K562 (cell line): ENCODE data around the gene NEU3. TPM values are rescaled to one million over a fixed set of nuclear protein-coding genes. Genes with fewer than 3 reads are reported as not detected.

Source experiments
- ARID1B ChIP-seq: fragments of 450-650 bp; IDR thresholded peaks from 2 replicates; pipeline ENCODE4 v1.6.1; 2016; ENCODE audit warnings: antibody characterized with exemption, mild to moderate bottlenecking, inconsistent platforms
- BMI1 ChIP-seq: fragments of 150-350 bp; IDR thresholded peaks from 2 replicates; pipeline ENCODE4 v1.6.1; 2014; ENCODE audit warnings: low read length
- BRF1 ChIP-seq: IDR thresholded peaks from 3 replicates; pipeline ENCODE4 v1.6.1; 2011; ENCODE audit warnings: borderline replicate concordance, mild to moderate bottlenecking; ENCODE audit not compliant: insufficient read length; ENCODE audit errors: extremely low read depth
- CCNT2 ChIP-seq: IDR thresholded peaks from 2 replicates; pipeline ENCODE4 v1.6.1; 2011; ENCODE audit warnings: borderline replicate concordance, low read depth, mild to moderate bottlenecking, moderate library complexity, mixed read lengths, low read length; ENCODE audit not compliant: insufficient read length; ENCODE audit errors: extremely low read depth
- EP300 ChIP-seq: IDR thresholded peaks from 2 replicates; pipeline ENCODE4 v1.6.1; 2012; ENCODE audit warnings: low read length, improper control_type of control experiment
- ETV1 ChIP-seq: fragments of 450-650 bp; conservative IDR thresholded peaks from 2 replicates; pipeline ENCODE4 v1.6.1; 2016; ENCODE audit warnings: missing genetic modification characterization, control low read depth, low read depth, missing compliant biosample characterization
- KDM2B ChIP-seq: fragments of 250-450 bp; sonication (Bioruptor Pico); IDR thresholded peaks from 2 replicates; pipeline ENCODE4 v1.8.0; 2021; ENCODE audit warnings: mild to moderate bottlenecking, moderate library complexity
- MBD2 ChIP-seq: sonication (generic); IDR thresholded peaks from 2 replicates; pipeline ENCODE4 v1.6.1; 2016; ENCODE audit warnings: low read depth, borderline replicate concordance
- MEIS2 ChIP-seq: fragments of 450-650 bp; IDR thresholded peaks from 2 replicates; pipeline ENCODE4 v1.6.1; 2014; ENCODE audit warnings: mild to moderate bottlenecking; ENCODE audit not compliant: partially characterized antibody
- NFIC ChIP-seq: fragments of 450-650 bp; IDR thresholded peaks from 2 replicates; pipeline ENCODE4 v1.6.1; 2017; ENCODE audit warnings: mild to moderate bottlenecking, inconsistent platforms
- NRF1 ChIP-seq, 2 experiments: fragments of 450-650 bp; IDR thresholded peaks in 1 of 2; conservative IDR thresholded peaks in 1 of 2; 2 replicates each; pipeline ENCODE4 v1.6.1; 2014; ENCODE audit warnings: mild to moderate bottlenecking in 2 of 2
- POLR2AphosphoS5 ChIP-seq: IDR thresholded peaks from 2 replicates; pipeline ENCODE4 v1.6.1; 2011; ENCODE audit warnings: mild to moderate bottlenecking, low read depth, low read length, moderate library complexity; ENCODE audit not compliant: control insufficient read depth, insufficient read depth
- POLR2B ChIP-seq: fragments of 450-650 bp; IDR thresholded peaks from 2 replicates; pipeline ENCODE4 v1.6.1; 2018; ENCODE audit warnings: low read depth; ENCODE audit not compliant: partially characterized antibody
- RCOR1 ChIP-seq, 2 experiments: IDR thresholded peaks; 2 replicates each; pipeline ENCODE4 v1.6.1; 2012; ENCODE audit warnings: low read depth in 2 of 2, low read length in 2 of 2, borderline replicate concordance in 1 of 2, improper control_type of control experiment in 1 of 2
- SAFB2 ChIP-seq: fragments of 200-400 bp; formaldehyde crosslinking; IDR thresholded peaks from 2 replicates; pipeline ENCODE4 v1.6.1; 2018; ENCODE audit warnings: borderline replicate concordance, low read length, low read depth, moderate library complexity; ENCODE audit not compliant: severe bottlenecking
- SMARCA4 ChIP-seq: fragments of 450-650 bp; IDR thresholded peaks from 2 replicates; pipeline ENCODE4 v1.6.1; 2016
- SMARCE1 ChIP-seq: fragments of 450-650 bp; IDR thresholded peaks from 2 replicates; pipeline ENCODE4 v1.7.1; 2016; ENCODE audit warnings: mild to moderate bottlenecking
- SRF ChIP-seq, 2 experiments: fragments of 250-450, 450-650 bp in 1 of 2; sonication (Bioruptor Pico) in 1 of 2; sonication (generic) in 1 of 2; formaldehyde crosslinking; IDR thresholded peaks; 2 replicates each; pipeline versions ENCODE4 v1.5.0 to v1.5.1; 2020 to 2022; ENCODE audit warnings: mild to moderate bottlenecking in 1 of 2, missing genetic modification reagents in 1 of 2
- STAT5A ChIP-seq: IDR thresholded peaks from 2 replicates; pipeline ENCODE4 v1.6.1; 2012; ENCODE audit warnings: low read length, inconsistent platforms, borderline replicate concordance
- TRIM24 ChIP-seq, 2 experiments: fragments of 450-650 bp; IDR thresholded peaks; 2 replicates each; pipeline ENCODE4 v1.6.1; 2016
- ZNF707 ChIP-seq: fragments of 250-450 bp; sonication (Bioruptor Pico); conservative IDR thresholded peaks from 2 replicates; pipeline ENCODE4 v1.8.0; 2022; ENCODE audit warnings: inconsistent platforms, mild to moderate bottlenecking, moderate library complexity
- polyA plus RNA-seq, 8 experiments: library from polyadenylated mRNA; depleted of rRNA in 4 of 8; stranded (reverse) in 5 of 8; unstranded in 3 of 8; fragments of >200 nt; fragmentation: Nextera tagmentation in 2 of 8; fragmentation: Illumina TruSeq in 1 of 8; extraction: Ambion mirVana in 2 of 8; extraction: Trizol in 1 of 8; gene quantifications; 2 replicates each; pipeline versions ENCODE4 v1.2.1 to v1.2.3, GENCODE V29; 2011 to 2014; ENCODE audit warnings: inconsistent platforms in 1 of 8, missing spikeins in 1 of 8
- total RNA-seq, 7 experiments: library from RNA; depleted of rRNA in 6 of 7; stranded (reverse); fragments of >200 nt in 6 of 7; fragmentation: Illumina TruSeq in 2 of 7; extraction: Trizol in 2 of 7; gene quantifications; 2 replicates each; pipeline versions ENCODE4 v1.2.1 to v1.2.3, GENCODE V29; 2011 to 2021; ENCODE audit warnings: low replicate concordance in 1 of 7
- TF ChIP-seq, protein P1 (sequence below), 2 experiments: fragments of 450-650 bp; IDR thresholded peaks; 2 replicates each; pipeline ENCODE4 v1.6.1; 2018; ENCODE audit warnings: mild to moderate bottlenecking in 2 of 2, low read depth in 1 of 2; ENCODE audit not compliant: partially characterized antibody in 2 of 2
- TF ChIP-seq, protein P2 (sequence below): fragments of 250-450 bp; sonication (Bioruptor Pico); IDR thresholded peaks from 2 replicates; pipeline ENCODE4 v1.8.0; 2022; ENCODE audit warnings: inconsistent platforms, mild to moderate bottlenecking, moderate library complexity, borderline replicate concordance
- TF ChIP-seq, protein P3 (sequence below): sonication (generic); formaldehyde crosslinking; IDR thresholded peaks from 2 replicates; pipeline ENCODE4 v1.8.0; 2022; ENCODE audit warnings: mild to moderate bottlenecking, low read depth, missing genetic modification reagents

The NEU3 gene
- total and polyA plus RNA-seq, 9 of the 15 experiments (the other 6 are each of a cell fraction or from before 2014, with no cell fraction given): 6.2 to 41.3 (median 31.1) TPM

DNA sequence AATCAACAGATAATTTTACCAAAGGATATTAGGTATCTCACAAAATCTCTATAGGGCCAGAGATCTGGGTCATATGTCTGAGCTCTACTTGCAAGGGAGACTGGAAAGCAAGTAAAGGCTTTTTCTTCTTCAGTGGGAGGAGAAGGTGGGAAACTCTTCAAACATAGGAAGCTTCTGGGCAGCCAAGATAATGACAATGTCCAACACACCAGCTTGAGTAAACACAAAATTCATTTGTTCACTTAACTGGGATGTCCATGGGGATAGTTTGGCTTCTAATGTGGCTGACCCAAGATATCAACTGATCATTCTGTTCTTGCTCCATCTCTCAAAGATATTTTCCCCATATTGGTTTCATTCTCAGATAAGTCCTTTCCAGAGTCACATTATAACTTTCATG lies 70.6 kb downstream of the NEU3 start (continued):
- TF ChIP-seq SRF (CRISPR knock-in tag; IDR thresholded peaks at IDR 0.05): no peak
- TF ChIP-seq MEIS2: no peak
- TF ChIP-seq, protein P1, sequence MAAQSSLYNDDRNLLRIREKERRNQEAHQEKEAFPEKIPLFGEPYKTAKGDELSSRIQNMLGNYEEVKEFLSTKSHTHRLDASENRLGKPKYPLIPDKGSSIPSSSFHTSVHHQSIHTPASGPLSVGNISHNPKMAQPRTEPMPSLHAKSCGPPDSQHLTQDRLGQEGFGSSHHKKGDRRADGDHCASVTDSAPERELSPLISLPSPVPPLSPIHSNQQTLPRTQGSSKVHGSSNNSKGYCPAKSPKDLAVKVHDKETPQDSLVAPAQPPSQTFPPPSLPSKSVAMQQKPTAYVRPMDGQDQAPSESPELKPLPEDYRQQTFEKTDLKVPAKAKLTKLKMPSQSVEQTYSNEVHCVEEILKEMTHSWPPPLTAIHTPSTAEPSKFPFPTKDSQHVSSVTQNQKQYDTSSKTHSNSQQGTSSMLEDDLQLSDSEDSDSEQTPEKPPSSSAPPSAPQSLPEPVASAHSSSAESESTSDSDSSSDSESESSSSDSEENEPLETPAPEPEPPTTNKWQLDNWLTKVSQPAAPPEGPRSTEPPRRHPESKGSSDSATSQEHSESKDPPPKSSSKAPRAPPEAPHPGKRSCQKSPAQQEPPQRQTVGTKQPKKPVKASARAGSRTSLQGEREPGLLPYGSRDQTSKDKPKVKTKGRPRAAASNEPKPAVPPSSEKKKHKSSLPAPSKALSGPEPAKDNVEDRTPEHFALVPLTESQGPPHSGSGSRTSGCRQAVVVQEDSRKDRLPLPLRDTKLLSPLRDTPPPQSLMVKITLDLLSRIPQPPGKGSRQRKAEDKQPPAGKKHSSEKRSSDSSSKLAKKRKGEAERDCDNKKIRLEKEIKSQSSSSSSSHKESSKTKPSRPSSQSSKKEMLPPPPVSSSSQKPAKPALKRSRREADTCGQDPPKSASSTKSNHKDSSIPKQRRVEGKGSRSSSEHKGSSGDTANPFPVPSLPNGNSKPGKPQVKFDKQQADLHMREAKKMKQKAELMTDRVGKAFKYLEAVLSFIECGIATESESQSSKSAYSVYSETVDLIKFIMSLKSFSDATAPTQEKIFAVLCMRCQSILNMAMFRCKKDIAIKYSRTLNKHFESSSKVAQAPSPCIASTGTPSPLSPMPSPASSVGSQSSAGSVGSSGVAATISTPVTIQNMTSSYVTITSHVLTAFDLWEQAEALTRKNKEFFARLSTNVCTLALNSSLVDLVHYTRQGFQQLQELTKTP (IDR thresholded peaks at IDR 0.05; ENCODE audit: low read depth in 1 of 2, partially characterized antibody in 2 of 2): no peak
- TF ChIP-seq ARID1B: peak; percentile 89
- TF ChIP-seq ETV1 (tag): no peak
- TF ChIP-seq MBD2: no peak
- no peak for TF ChIP-seq NRF1 (conservative IDR thresholded peaks at IDR 0.05 in 1 of 2, IDR thresholded peaks at IDR 0.05 in 1 of 2)
- TF ChIP-seq TRIM24 (IDR thresholded peaks at IDR 0.05): peak in 1 of 2 experiments; percentile 58; a peak in 1 of 4 replicates
- TF ChIP-seq BMI1: no peak
- TF ChIP-seq, protein P2, sequence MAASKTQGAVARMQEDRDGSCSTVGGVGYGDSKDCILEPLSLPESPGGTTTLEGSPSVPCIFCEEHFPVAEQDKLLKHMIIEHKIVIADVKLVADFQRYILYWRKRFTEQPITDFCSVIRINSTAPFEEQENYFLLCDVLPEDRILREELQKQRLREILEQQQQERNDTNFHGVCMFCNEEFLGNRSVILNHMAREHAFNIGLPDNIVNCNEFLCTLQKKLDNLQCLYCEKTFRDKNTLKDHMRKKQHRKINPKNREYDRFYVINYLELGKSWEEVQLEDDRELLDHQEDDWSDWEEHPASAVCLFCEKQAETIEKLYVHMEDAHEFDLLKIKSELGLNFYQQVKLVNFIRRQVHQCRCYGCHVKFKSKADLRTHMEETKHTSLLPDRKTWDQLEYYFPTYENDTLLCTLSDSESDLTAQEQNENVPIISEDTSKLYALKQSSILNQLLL (CRISPR knock-in tag): no peak
- TF ChIP-seq EP300: peak; percentile 63; the same call in 1 of the 2 replicates
- 0 out of 4 replicates have a peak, but pooled peaks of 1 of the 2 experiments have one; percentile 25 for TF ChIP-seq RCOR1 (IDR thresholded peaks at IDR 0.05; ENCODE audit: borderline replicate concordance in 1 of 2, low read depth in 2 of 2, low read length in 2 of 2)
- no peak for TF ChIP-seq ZNF707
- TF ChIP-seq SMARCE1: peak; percentile 61; the same call in 1 of the 2 replicates
- TF ChIP-seq, protein P3, sequence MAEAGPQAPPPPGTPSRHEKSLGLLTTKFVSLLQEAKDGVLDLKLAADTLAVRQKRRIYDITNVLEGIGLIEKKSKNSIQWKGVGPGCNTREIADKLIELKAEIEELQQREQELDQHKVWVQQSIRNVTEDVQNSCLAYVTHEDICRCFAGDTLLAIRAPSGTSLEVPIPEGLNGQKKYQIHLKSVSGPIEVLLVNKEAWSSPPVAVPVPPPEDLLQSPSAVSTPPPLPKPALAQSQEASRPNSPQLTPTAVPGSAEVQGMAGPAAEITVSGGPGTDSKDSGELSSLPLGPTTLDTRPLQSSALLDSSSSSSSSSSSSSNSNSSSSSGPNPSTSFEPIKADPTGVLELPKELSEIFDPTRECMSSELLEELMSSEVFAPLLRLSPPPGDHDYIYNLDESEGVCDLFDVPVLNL (CRISPR knock-in tag): no peak
- TF ChIP-seq CCNT2: no peak
- no peak for TF ChIP-seq KDM2B
- TF ChIP-seq POLR2B: no peak
- peak; percentile 35; the same call in 1 of the 2 replicates for TF ChIP-seq STAT5A
- TF ChIP-seq POLR2AphosphoS5: peak; percentile 47; the same call in 1 of the 2 replicates
- TF ChIP-seq BRF1: no peak
- TF ChIP-seq NFIC: peak; percentile 31; the same call in 1 of the 2 replicates
- no peak for TF ChIP-seq SAFB2
- peak; percentile 71 for TF ChIP-seq SMARCA4
